ENCODE measurements around the gene STXBP6.

- TF ChIP-seq CTCF (IDR thresholded peaks at IDR 0.05) (no peak), POLR2A (IDR thresholded peaks at IDR 0.05) (no peak)
These were observed 183.8 kb downstream of the STXBP6 start for GRCh38 chr14:24866067-24866639.
